DOHH2 (cell line): ENCODE results near the gene ZNF260.

Experiments used
- H3F3A ChIP-seq: fragments of 200-600 bp; sonication (generic), shearing (Covaris generic); 2 replicates; pipeline ENCODE4 v1.6.0; 2016; ENCODE audit warnings: antibody characterized with exemption, mild to moderate bottlenecking; ENCODE audit not compliant: control insufficient read depth, insufficient read depth
- H3K27ac ChIP-seq: fragments of 200-600 bp; sonication (generic); 2 replicates; pipeline ENCODE4 v1.5.1; 2014; ENCODE audit warnings: low read depth, mild to moderate bottlenecking, low read length, moderate library complexity
- H3K27me3 ChIP-seq: fragments of 200-600 bp; sonication (generic); 2 replicates; pipeline ENCODE4 v1.6.1; 2014; ENCODE audit warnings: mild to moderate bottlenecking, low read length, mixed read lengths; ENCODE audit not compliant: control insufficient read depth
- H3K36me3 ChIP-seq: fragments of 200-600 bp; sonication (generic); 2 replicates; pipeline ENCODE4 v1.6.1; 2014; ENCODE audit warnings: mild to moderate bottlenecking, low read length, moderate library complexity, mixed read lengths; ENCODE audit not compliant: control insufficient read depth
- H3K4me1 ChIP-seq: fragments of 200-600 bp; sonication (generic); 2 replicates; pipeline ENCODE4 v1.6.1; 2014; ENCODE audit warnings: mild to moderate bottlenecking, low read length, mixed read lengths; ENCODE audit not compliant: control insufficient read depth
- H3K4me2 ChIP-seq: fragments of 200-600 bp; sonication (generic); 2 replicates; pipeline ENCODE4 v1.6.0; 2014; ENCODE audit warnings: mild to moderate bottlenecking, low read length, moderate library complexity
- H3K4me3 ChIP-seq: fragments of 200-600 bp; sonication (generic); 2 replicates; pipeline ENCODE4 v1.5.1; 2014; ENCODE audit warnings: mild to moderate bottlenecking, low read length, mixed read lengths
- H3K79me2 ChIP-seq: fragments of 200-600 bp; sonication (generic); 2 replicates; pipeline ENCODE4 v1.6.1; 2014; ENCODE audit warnings: mild to moderate bottlenecking, low read length, mixed read lengths; ENCODE audit not compliant: control insufficient read depth
- H3K9me2 ChIP-seq: fragments of 200-600 bp; sonication (generic); replicated peaks from 2 replicates; pipeline ENCODE4 v1.6.1; 2014; ENCODE audit warnings: mild to moderate bottlenecking, low read length, mixed read lengths; ENCODE audit not compliant: control insufficient read depth
- H3K9me3 ChIP-seq: fragments of 200-600 bp; sonication (generic); 2 replicates; pipeline ENCODE4 v1.6.1; 2014; ENCODE audit warnings: antibody characterized with exemption, low read length, mixed read lengths; ENCODE audit not compliant: control insufficient read depth, insufficient read depth
- H4K20me1 ChIP-seq: fragments of 200-600 bp; sonication (generic); 2 replicates; pipeline ENCODE4 v1.6.0; 2014; ENCODE audit warnings: low read depth, mild to moderate bottlenecking, antibody characterized with exemption, low read length, moderate library complexity; ENCODE audit not compliant: control insufficient read depth, insufficient read depth
- EZH2phosphoT487 ChIP-seq: fragments of 200-600 bp; sonication (generic); IDR thresholded peaks from 2 replicates; pipeline ENCODE4 v1.6.1; 2017; ENCODE audit warnings: borderline replicate concordance, mild to moderate bottlenecking, antibody characterized with exemption, low read length, moderate library complexity, mixed read lengths
- TF ChIP-seq, protein P1 (sequence below): fragments of 200-600 bp; sonication (generic); IDR thresholded peaks from one replicate; pipeline ENCODE4 v1.5.1; 2014; ENCODE audit warnings: antibody characterized with exemption, mild to moderate bottlenecking, low read depth, low read length; ENCODE audit not compliant: poor library complexity, severe bottlenecking

Gene ZNF260

DNA sequence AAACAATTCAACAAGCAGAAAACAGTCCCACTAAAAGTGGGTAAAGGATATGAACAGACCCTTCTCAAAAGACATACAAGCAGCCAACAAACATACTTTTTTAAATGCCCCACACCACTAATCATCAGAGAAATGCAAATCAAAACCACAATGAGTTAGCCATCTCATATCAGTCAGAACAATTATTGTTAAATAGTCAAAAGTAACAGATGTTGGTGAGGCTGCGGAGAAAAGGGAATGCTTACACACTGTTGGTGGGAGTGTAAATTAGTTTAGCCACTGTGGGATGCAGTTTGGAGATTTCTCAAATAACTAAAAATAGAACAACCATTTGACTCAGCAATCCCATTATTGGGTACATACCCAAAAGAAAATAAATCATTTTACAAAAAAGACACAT is 36.3 kb upstream of the ZNF260 start:
- H3K36me3 ChIP-seq, result no peaks in the 10 kb centered on the region
- no peaks in the 10 kb centered on the region for H3K79me2 ChIP-seq
- H3K4me1 ChIP-seq, result no peaks in the 10 kb centered on the region
- no peak overlapping the region for H3K27ac ChIP-seq
- H3K9me2 ChIP-seq, result no peaks in the 10 kb centered on the region
- no peak overlapping the region for H3K4me2 ChIP-seq
- H3F3A ChIP-seq, result no peaks in the 10 kb centered on the region
- no peaks in the 10 kb centered on the region for H3K27me3 ChIP-seq
- no peak for TF ChIP-seq EZH2phosphoT487
- TF ChIP-seq, protein P1, sequence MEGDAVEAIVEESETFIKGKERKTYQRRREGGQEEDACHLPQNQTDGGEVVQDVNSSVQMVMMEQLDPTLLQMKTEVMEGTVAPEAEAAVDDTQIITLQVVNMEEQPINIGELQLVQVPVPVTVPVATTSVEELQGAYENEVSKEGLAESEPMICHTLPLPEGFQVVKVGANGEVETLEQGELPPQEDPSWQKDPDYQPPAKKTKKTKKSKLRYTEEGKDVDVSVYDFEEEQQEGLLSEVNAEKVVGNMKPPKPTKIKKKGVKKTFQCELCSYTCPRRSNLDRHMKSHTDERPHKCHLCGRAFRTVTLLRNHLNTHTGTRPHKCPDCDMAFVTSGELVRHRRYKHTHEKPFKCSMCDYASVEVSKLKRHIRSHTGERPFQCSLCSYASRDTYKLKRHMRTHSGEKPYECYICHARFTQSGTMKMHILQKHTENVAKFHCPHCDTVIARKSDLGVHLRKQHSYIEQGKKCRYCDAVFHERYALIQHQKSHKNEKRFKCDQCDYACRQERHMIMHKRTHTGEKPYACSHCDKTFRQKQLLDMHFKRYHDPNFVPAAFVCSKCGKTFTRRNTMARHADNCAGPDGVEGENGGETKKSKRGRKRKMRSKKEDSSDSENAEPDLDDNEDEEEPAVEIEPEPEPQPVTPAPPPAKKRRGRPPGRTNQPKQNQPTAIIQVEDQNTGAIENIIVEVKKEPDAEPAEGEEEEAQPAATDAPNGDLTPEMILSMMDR, result no peak
- H3K9me3 ChIP-seq, result peaks cover 16% of the 10 kb centered on the region; the same call in 1 of the 2 replicates
- no peak overlapping the region for H3K4me3 ChIP-seq
- no peaks in the 10 kb centered on the region for H4K20me1 ChIP-seq

DNA sequence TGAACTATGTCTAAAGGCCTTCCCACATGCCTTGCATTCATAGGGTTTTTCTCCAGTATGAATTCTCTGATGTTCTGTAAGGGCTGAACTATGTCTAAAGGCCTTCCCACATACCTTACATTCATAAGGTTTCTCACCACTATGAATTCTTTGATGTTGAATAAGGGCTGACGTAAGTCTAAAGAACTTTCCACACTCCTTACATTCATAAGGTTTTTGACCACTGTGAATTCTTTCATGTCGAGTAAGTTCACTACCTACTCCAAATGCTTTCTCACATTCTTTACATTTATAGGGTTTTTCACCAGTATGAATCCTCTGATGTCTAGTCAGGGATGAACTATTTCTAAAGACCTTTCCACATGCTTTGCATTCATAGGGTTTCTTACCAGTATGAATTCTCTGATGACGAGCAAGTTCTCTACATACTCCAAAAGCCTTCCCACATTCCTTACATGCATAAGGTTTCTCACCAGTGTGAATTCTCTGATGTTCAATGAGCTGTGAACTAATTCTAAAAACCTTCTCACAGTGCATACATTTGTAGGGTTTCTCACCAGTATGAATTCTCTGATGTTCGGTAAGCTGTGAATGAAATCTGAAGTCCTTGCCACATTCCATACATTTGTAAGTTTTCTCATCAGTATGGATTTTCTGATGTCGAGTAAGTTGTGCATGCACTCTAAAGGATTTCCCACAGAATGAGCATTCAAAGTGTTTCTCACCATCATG is 19.1 kb upstream of the ZNF260 start:
- no peaks in the 10 kb centered on the region for H3F3A ChIP-seq
- H3K27me3 ChIP-seq, result no peaks in the 10 kb centered on the region
- TF ChIP-seq, protein P1, result no peak
- TF ChIP-seq EZH2phosphoT487, result no peak
- no peak overlapping the region for H3K4me2 ChIP-seq
- H4K20me1 ChIP-seq, result no peaks in the 10 kb centered on the region
- H3K4me1 ChIP-seq, result no peaks in the 10 kb centered on the region
- no peaks in the 10 kb centered on the region for H3K79me2 ChIP-seq
- no peaks in the 10 kb centered on the region for H3K9me2 ChIP-seq
- peaks cover 8% of the 10 kb centered on the region for H3K36me3 ChIP-seq
- H3K4me3 ChIP-seq, result no peak overlapping the region
- H3K9me3 ChIP-seq, result peaks cover 55% of the 10 kb centered on the region
- H3K27ac ChIP-seq, result no peak overlapping the region

DNA sequence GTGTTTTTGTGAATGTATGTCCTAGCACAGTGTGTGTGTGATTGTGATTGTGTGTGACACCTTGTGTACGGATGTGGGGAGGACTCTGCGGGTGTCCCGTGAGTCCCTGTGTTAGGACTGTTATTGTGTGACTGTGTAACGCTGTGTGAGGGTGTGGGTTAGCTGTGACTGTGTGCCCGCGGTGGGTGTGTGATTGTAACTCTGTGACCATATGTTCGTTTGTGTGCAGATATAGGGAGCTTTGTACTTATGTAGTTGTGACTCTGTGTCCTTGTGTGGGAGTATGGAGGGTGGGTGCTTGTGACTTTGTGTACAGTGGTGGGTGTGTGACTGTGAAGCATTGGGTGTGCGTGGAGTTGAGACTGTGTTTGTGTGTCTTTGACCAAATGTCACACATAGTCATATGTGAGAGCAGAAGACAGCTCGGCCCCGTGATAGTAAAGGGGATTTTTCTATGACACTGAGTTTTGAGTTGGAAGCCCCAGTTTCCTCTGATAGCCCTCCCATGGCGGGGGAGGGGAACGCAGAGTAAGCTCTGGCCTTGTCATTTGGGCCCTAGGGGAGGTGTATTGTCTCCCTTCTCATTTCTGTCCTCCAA is 949 bp upstream of the ZNF260 start:
- Histone ChIP-seq H3F3A (peaks cover 5% of the 10 kb centered on the region; the same call in 1 of the 2 replicates), H3K9me3 (peaks cover 19% of the 10 kb centered on the region; the same call in 1 of the 2 replicates), H3K27me3 (no peaks in the 10 kb centered on the region), H3K4me2 (peak overlapping the region; percentile 95), H3K4me1 (peaks cover 18% of the 10 kb centered on the region), H3K9me2 (no peaks in the 10 kb centered on the region), H3K27ac (no peak overlapping the region), H3K4me3 (peak overlapping the region; percentile 96), H3K36me3 (peaks cover 9% of the 10 kb centered on the region; the same call in 1 of the 2 replicates), H3K79me2 (no peaks in the 10 kb centered on the region; the same call in 1 of the 2 replicates), H4K20me1 (no peaks in the 10 kb centered on the region)
- no peak for TF ChIP-seq EZH2phosphoT487
- TF ChIP-seq, protein P1, result no peak
